ENCODE measurements around the gene TEX10. TPM values are rescaled to one million over a fixed set of nuclear protein-coding genes. Genes with fewer than 3 reads are reported as not detected.

The TEX10 gene
- total and polyA plus RNA-seq, 2 of the 4 experiments (the other 2 are of a cell fraction), result 16.2 to 43.9 TPM

GRCh38 chr9:100303747-100304146 is 49.0 kb downstream of the TEX10 start:
- Histone ChIP-seq H2BK20ac (ENCODE audit: low read depth, low read length) (no peak overlapping the region), H2BK5ac (ENCODE audit: low read depth, low read length, poor library complexity, severe bottlenecking) (no peak overlapping the region), H3K9ac (ENCODE audit: low read depth, low read length) (no peak overlapping the region), H4K91ac (ENCODE audit: insufficient read depth, low read depth, low read length) (no peak overlapping the region), H3K18ac (ENCODE audit: low read depth, low read length) (no peak overlapping the region), H4K20me1 (ENCODE audit: insufficient read depth, low read length) (peaks cover 4% of the 10 kb centered on the region; the same call in 1 of the 2 replicates), H3K4ac (ENCODE audit: low read depth, low read length) (no peak overlapping the region), H2BK120ac (ENCODE audit: low read depth, low read length) (no peak overlapping the region), H3K4me1 (ENCODE audit: control insufficient read depth, insufficient read depth, low read length) (peaks cover 4% of the 10 kb centered on the region), H3K4me3 (ENCODE audit: insufficient read depth, low read depth, low read length) (no peak overlapping the region), H3K27ac (ENCODE audit: insufficient read depth, low read length) (no peak overlapping the region), H2AK9ac (replicated peaks; ENCODE audit: low read depth, low read length, poor library complexity) (no peak overlapping the region), H3K79me1 (ENCODE audit: low read depth in 1 of 2, low read length in 2 of 2) (peaks cover 16 to 45% of the 10 kb centered on the region in 2 experiments), H2BK15ac (ENCODE audit: low read depth, low read length) (no peak overlapping the region), H3K14ac (replicated peaks; ENCODE audit: low read depth, low read length) (0 out of 2 replicates have a peak overlapping the region, but pooled peaks have one; percentile 24), H3K27me3 (ENCODE audit: control insufficient read depth, insufficient read depth, low read length) (no peaks in the 10 kb centered on the region), H4K5ac (ENCODE audit: low read depth, low read length) (no peak overlapping the region), H3K23ac (ENCODE audit: low read depth, low read length) (no peak overlapping the region), H3K56ac (ENCODE audit: extremely low read depth, insufficient read depth, low read length) (no peak overlapping the region), H2AFZ (replicated peaks; ENCODE audit: low read length, poor library complexity) (peak overlapping the region; percentile 17), H4K8ac (ENCODE audit: low read depth in 2 of 2, low read length in 2 of 2) (no peak overlapping the region), H3K9me3 (ENCODE audit: control insufficient read depth, insufficient read depth, low read length) (no peaks in the 10 kb centered on the region), H2AK5ac (ENCODE audit: low read depth, low read length) (no peak overlapping the region; the same call in 1 of the 2 replicates), H3K9me1 (ENCODE audit: insufficient read depth, low read length) (peaks cover 3% of the 10 kb centered on the region; the same call in 1 of the 2 replicates), H3K4me2 (ENCODE audit: low read depth, low read length) (no peak overlapping the region), H3K36me3 (ENCODE audit: control insufficient read depth, insufficient read depth, low read length) (peaks cover 17% of the 10 kb centered on the region)
- no CpG with 5 or more reads among the region's 3 CpGs for WGBS, 2 experiments (ENCODE audit: extremely low coverage in 2 of 2, insufficient read length in 1 of 2)
- no peak for TF ChIP-seq BHLHE40 (IDR thresholded peaks at IDR 0.05; ENCODE audit: low read depth, low read length)
- no peak for TF ChIP-seq SMC3 (IDR thresholded peaks at IDR 0.05; ENCODE audit: low read depth, low read length)
- no peak for TF ChIP-seq MAZ (IDR thresholded peaks at IDR 0.05; ENCODE audit: borderline replicate concordance, low read depth, low read length)
- no peak for TF ChIP-seq FOS (IDR thresholded peaks at IDR 0.05; ENCODE audit: low read depth, low read length)
- no peak for TF ChIP-seq POLR2A (IDR thresholded peaks at IDR 0.05; ENCODE audit: low read depth, low read length)
- no peak for TF ChIP-seq CHD1 (IDR thresholded peaks at IDR 0.05; ENCODE audit: low read depth, low read length)
- no peak for TF ChIP-seq NFE2L2 (IDR thresholded peaks at IDR 0.05; ENCODE audit: low read depth, low read length)
- no peak for TF ChIP-seq CTCF (conservative IDR thresholded peaks at IDR 0.05; ENCODE audit: low read depth, low read length)
- TF ChIP-seq USF2 (IDR thresholded peaks at IDR 0.05; ENCODE audit: low read depth, low read length), result no peak
- no peak for TF ChIP-seq RFX5 (IDR thresholded peaks at IDR 0.05; ENCODE audit: low read depth, low read length)
- no peak for TF ChIP-seq MXI1 (IDR thresholded peaks at IDR 0.05; ENCODE audit: borderline replicate concordance, low read depth, low read length)
- TF ChIP-seq CEBPB (IDR thresholded peaks at IDR 0.05; ENCODE audit: low read depth, low read length), result no peak
- TF ChIP-seq RCOR1 (IDR thresholded peaks at IDR 0.05; ENCODE audit: insufficient replicate concordance, low read length), result no peak
- no peak for TF ChIP-seq ELK1 (IDR thresholded peaks at IDR 0.05; ENCODE audit: borderline replicate concordance, low read depth, low read length)
- no peak for TF ChIP-seq RAD21 (IDR thresholded peaks at IDR 0.05; ENCODE audit: low read length)
- no peak for TF ChIP-seq MAFK (IDR thresholded peaks at IDR 0.05; ENCODE audit: low read depth, low read length)
- intact Hi-C loops (cut with micrococcal nuclease) (no loop called here), in situ Hi-C loops (cut with MboI; ENCODE audit: low sequenced_read_pairs) (no loop called here), dilution Hi-C loops (cut with HindIII; ENCODE audit: low sequenced_read_pairs, unreplicated experiment) (no loop called here)
- BruUV-seq (replicated peaks), result no TSS peak
- DNase-seq (no peak), ATAC-seq (ENCODE audit: low read depth) (no peak)
- ChIA-PET POLR2A (ENCODE audit: unreplicated experiment) (no interaction called here), CTCF (no interaction called here)

Data from IMR-90 (cell line).